ENCODE data around the gene TMEM190. TPM values are rescaled to one million over a fixed set of nuclear protein-coding genes. Genes with fewer than 3 reads are reported as not detected.

Gene TMEM190
- total and polyA plus RNA-seq, 11 donors = not detected

DNA sequence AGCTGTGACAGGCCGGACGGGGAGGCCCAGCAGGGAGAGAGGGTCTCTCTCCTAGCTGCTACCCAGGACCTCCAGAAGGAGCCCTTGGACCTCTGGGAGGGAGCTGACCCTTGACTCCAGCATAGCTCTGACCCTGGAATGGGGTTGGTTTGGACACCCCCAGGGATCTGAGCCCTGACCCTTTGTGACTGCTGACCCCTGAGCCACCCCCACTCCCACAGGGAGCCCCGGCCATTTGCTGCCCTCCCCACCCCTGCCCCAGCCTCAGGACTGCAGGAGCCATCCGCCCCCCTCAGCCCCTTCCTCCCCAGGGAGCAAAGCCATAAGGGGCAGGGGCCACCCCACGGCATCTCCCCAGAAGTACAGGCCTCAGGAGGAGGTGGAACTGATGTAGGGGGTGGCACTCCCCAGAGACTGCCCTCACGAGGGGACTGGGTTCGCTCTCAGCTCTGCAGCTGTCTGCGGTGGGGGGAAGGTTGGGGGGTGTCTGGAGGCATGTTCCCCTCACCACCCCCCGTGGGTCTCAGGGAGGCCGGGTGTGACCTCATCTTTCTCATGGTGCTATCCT lies 29.1 kb upstream of the TMEM190 start:
- intact Hi-C loops (cut with DNase I) = no loop called here

DNA sequence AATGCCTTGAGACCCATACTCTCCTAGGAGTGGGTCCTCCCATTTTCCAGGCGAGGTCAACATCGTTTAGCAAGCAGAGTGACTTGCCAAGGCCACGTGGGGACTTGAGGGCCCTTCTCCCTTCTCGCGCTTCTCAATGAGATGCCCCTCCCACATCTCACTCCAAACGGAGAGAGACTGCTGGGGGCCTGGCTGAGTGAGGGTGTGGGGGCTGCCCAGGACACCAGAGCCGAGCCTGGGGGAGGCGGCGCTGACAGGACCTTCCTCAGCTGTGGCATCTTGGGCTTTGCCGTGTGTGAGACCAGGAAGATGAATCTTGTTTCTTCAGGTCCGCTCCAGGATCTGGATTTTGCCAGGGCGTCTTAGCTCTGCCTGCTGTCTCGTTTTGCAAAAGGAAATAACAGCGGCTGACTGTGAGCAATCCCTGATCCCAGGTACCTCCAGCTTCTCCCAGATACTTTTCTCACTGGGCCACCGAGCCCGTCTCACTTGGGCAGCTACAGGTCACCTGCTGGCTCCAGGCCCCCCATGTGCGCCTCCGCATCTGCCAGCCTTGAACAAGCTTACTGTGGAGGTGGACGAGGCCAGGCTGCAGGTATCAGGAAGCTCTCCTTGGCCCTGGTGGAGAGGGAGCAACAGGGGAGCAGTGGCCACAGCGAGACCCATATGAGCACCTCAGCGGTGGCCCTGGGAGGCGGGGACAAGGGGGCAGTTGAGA lies 28.1 kb upstream of the TMEM190 start:
- WGBS, 4 donors = 67 to 72% (median 69%) methylated on average over 18 to 22 of the region's 22 CpGs
- no peak overlapping the region for H3K4me3 ChIP-seq

More for the DNA sequence above, 29.1 kb upstream of the TMEM190 start:
- H3K36me3 ChIP-seq = peaks cover 0 to 24% (median 14%) of the 10 kb centered on the region in 9 donors
- H3K27ac ChIP-seq = no peak overlapping the region
- no peak overlapping the region for H3K4me3 ChIP-seq
- ATAC-seq = no peak
- whole genome bisulfite sequencing, 4 donors = 77 to 90% (median 81%) methylated on average over 6 to 10 of the region's 10 CpGs
- no peaks in the 10 kb centered on the region for H3K9me3 ChIP-seq
- H3K4me1 ChIP-seq = peaks cover 0 to 8% (median 0%) of the 10 kb centered on the region in 12 donors
- no peak for DNase-seq
- H3K27me3 ChIP-seq = peaks cover 0 to 30% (median 14%) of the 10 kb centered on the region in 9 donors
- TF ChIP-seq CTCF (IDR thresholded peaks at IDR 0.05) (no peak), POLR2A (IDR thresholded peaks at IDR 0.05) (no peak)

DNA sequence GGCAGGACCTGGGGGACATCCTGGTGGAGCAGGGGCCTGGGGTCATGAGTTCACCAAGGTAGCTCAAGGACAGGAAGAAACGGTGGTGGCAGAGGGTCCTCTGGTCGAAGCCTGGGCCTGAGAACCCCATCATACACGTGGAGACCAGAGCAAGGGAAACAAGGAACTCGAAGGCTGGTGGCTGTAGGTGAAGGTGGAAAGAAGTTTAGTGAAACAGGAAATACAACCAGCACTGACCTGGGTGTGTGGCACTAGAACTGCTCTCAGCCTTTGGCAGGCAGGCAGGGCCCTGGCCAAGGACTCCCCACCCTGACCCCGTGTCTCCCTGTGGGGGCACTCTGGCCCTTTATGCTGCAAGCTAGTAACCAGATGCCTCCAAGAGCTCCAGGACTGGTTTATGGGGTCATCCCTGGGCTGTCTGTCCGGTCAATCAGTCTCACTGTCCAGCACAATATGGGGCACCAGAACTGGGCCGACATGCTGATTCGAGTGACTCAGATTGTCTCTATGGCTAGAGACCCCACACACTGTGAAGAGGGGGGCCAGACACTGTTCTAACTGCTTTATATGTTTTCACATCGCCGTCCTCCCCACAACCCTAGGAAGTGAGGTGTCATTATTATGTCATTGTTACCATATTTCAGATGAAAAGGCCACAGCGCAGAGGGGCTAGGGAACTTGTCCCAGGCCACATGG lies 25.9 kb upstream of the TMEM190 start:
- H3K9me3 ChIP-seq = no peaks in the 10 kb centered on the region
- 75 to 80% (median 75%) methylated on average over 11 of the region's 11 CpGs for WGBS, 4 donors
- no peak overlapping the region for H3K27ac ChIP-seq
- peaks cover 0 to 13% (median 0%) of the 10 kb centered on the region in 9 donors for H3K36me3 ChIP-seq
- intact Hi-C loops (cut with DNase I) = no loop called here
- H3K27me3 ChIP-seq = peaks cover 10 to 62% (median 42%) of the 10 kb centered on the region in 9 donors
- peaks cover 0 to 21% (median 14%) of the 10 kb centered on the region in 12 donors for H3K4me1 ChIP-seq
- ATAC-seq = no peak
- DNase-seq = no peak
- no peak for TF ChIP-seq CTCF (IDR thresholded peaks at IDR 0.05)
- TF ChIP-seq POLR2A (IDR thresholded peaks at IDR 0.05) = no peak
- no peak overlapping the region for H3K4me3 ChIP-seq

More for the DNA sequence above, 28.1 kb upstream of the TMEM190 start:
- intact Hi-C loops (cut with DNase I) = no loop called here
- DNase-seq = no peak
- H3K36me3 ChIP-seq = peaks cover 0 to 16% (median 8%) of the 10 kb centered on the region in 9 donors
- ATAC-seq = no peak
- TF ChIP-seq CTCF (IDR thresholded peaks at IDR 0.05) (no peak), POLR2A (IDR thresholded peaks at IDR 0.05) (no peak)
- peaks cover 0 to 13% (median 4%) of the 10 kb centered on the region in 12 donors for H3K4me1 ChIP-seq
- H3K27ac ChIP-seq = no peak overlapping the region
- H3K27me3 ChIP-seq = peaks cover 3 to 39% (median 24%) of the 10 kb centered on the region in 9 donors
- H3K9me3 ChIP-seq = no peaks in the 10 kb centered on the region

DNA sequence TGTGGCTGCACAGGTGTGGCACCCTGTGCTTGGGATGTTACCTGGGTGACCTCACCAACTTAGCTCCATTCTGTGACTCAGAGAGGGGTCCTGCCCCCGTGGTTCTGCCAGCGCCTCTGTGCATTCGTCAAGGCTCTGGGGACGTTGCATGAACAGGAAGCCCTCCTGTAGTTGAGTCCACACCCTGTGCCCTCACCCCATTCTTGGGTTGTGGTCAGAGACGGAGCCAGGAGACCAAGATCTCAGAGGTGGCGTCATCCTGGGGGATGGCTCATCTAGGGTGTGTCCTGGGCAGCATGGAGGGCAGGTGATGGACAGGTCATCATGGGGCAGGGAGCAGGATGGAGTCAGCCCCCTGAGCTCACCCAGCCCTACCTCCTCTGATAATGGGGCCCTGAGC lies 24.6 kb upstream of the TMEM190 start:
- H3K9me3 ChIP-seq = no peaks in the 10 kb centered on the region
- WGBS, 4 donors = 64 to 77% (median 72%) methylated on average over 6 of the region's 6 CpGs
- DNase-seq (no peak), ATAC-seq (no peak)
- H3K4me1 ChIP-seq = peaks cover 0 to 20% (median 14%) of the 10 kb centered on the region in 12 donors
- intact Hi-C loops (cut with DNase I) = no loop called here
- no peak overlapping the region for H3K4me3 ChIP-seq
- H3K36me3 ChIP-seq = peaks cover 0 to 5% (median 0%) of the 10 kb centered on the region in 9 donors
- H3K27me3 ChIP-seq = peaks cover 10 to 75% (median 45%) of the 10 kb centered on the region in 9 donors
- no peak for TF ChIP-seq CTCF (IDR thresholded peaks at IDR 0.05)
- no peak for TF ChIP-seq POLR2A (IDR thresholded peaks at IDR 0.05)
- H3K27ac ChIP-seq = no peak overlapping the region

Data from heart left ventricle (tissue), 16 donors.